ENCODE measurements around the gene DRD2.

DNA sequence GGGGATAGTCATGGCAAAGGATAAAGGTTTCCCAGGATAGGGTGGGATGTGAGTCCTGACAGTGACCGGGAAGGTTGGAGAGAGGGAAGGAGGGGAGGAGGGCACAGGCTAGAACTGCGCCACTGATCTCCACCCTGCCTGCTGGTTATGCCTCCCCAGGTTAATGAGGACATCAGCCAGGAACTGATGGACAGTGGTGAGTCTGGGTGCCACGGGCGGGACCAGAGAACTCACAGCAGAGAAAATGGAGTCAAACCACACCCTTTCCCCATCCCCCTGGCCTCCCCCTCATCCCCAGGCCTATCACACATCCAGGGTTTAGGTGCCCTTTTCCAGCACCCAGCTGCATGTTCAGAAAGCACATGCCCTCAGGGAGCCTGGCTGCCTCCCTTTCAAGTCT, 77.4 kb downstream of the DRD2 start:
- TF ChIP-seq ZNF274 (IDR thresholded peaks at IDR 0.05; ENCODE audit: low read depth, low read length), result no peak
- no peak for TF ChIP-seq YY1 (IDR thresholded peaks at IDR 0.05; ENCODE audit: insufficient read depth, insufficient read length)
- TF ChIP-seq SUZ12 (IDR thresholded peaks at IDR 0.05; ENCODE audit: extremely low read depth, insufficient read depth, insufficient read length), result no peak
